RPMI7951 (cell line): Measurements from ENCODE around the gene STEAP1B. TPM values are rescaled to one million over a fixed set of nuclear protein-coding genes. Genes with fewer than 3 reads are reported as not detected.

Experiments used
- DNase-seq: peaks from one replicate; pipeline ENCODE4 v3.0.0-alpha.2; 2012; ENCODE audit warnings: low read depth
- total RNA-seq: library from RNA; depleted of rRNA; stranded (reverse); fragments of >200 nt; shearing (Covaris generic); gene quantifications from 2 replicates; pipeline ENCODE4 v1.2.3, GENCODE V29; 2014

STEAP1B gene
- total RNA-seq, 1 experiment from 2014 or later: 89.9 TPM

DNA sequence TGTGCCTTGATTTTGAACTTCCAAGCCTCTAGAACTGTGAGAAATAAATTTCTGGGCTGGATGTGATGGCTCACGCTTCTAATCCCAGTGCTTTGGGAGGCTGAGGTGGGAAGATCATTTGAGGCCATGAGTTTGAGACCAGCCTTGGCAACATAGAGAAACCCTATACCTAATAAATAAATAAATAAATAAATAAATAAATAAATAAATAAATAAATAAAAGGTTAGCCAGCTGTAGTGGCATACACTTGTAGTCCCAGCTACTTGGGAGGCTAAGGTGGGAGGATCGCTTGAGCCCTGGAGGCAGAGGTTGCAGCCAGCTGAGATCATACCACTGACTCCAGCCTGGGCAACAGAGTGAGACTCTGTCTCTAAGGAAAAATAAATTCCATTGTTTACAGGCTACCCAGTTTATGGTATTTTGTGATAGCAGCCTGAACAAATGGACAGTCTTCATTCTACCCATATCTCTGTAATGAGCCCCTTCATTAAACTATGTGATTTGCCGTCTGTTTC lies 67.7 kb downstream of the STEAP1B start:
- DNase-seq: no peak

DNA sequence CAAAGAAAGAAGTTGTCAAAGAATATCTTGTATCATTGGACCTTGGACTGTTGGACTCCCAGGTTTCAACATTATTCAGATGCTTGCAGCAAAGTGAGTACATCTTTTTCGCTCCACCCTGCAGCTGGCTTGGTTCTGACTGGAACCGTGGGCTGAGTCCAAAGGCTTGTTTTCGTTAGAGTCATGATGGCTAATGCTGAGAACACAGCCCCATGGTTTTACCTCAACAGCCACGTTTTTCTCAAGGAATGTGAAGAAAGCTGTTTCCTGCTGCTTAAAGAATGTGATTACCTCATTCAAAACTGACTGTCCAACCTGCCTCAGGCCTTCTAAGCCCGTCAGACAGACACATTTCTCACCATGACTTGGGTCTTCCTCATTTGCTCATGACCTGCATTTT lies 69.5 kb downstream of the STEAP1B start:
- DNase-seq: peak; percentile 88

DNA sequence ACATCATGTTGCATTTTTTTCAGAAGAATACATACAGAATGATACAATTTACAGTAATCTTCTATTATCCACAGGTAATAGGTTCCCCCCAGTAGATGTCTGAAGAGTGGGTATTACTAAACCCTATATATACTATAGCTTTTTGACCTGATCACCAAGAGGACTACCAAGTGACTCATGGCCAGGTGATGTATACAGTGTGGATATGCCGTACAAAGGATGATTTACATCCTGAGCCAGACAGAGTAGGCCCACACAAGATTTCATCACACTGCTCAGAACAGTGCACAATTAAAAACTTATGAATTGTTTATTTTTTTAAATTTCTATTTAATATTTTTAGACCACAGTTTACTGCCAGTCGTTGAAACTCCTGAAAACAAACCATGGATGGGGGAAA lies 70.6 kb downstream of the STEAP1B start:
- DNase-seq: no peak

DNA sequence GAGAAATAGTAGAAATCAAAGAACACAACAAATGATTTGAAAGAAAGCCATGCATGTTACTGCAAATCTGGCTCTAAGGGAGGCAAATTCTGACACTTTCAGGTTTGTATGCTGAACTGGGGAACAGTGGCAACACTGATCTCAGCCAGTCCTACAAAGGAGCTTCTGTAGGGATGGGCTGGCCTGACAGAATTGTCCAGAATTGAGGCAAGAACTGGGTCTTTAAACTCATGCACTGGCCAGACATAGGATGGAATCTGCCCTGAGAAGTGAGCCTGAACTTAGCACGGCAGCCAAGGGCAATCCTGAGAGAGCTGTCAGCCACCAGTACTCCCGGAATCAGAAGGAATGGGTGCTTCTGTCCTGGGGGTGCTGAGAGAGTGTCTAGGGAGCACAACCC lies 72.1 kb downstream of the STEAP1B start:
- no peak for DNase-seq

DNA sequence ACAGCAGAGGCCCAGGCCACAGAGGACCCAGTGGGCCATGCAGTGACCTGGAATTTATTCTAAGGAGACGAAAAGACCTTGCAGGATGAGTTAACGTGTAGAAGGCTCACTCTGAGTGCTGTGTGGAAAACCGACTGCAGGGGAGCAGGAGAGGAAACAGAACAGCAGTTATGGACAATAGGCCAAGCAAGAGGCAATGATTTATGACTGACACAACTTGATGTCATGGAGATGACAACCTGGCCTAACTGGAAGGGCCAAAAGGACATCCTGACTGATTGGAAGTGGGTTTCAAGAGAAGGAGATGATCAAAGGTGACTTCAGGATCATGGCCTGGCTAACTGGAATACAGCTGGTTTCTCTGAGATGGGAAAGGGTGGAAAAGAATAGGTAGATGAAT lies 72.9 kb downstream of the STEAP1B start:
- no peak for DNase-seq

DNA sequence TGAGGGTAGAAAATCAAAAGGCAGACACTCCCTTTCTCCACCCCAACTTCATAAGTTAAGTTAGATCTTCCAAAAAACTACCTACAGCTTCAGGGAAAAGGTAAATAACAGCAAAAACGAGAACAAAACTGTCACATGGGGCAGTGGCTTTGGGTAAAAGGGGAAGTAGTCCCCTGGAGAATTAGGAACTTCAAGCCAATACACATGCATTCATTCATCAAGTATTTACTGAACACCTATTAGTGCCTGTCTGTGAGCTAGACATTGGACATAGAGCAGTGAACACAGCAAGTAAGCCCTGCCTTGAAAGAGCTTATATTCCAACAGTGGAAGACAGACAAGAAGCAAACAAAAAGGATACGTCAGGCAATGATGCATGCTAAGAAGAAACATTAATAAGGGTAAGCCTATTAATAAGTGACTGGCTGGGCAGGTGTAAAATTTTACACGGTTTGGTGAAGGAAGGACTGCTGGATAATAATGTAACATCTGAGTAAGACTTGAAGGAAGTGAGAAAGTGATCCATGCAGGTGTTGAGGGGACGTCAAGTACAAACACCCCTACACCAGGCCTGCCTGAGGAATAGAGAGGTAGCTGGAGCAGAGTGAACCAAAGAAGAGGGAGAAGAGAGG lies 73.4 kb downstream of the STEAP1B start:
- no peak for DNase-seq

DNA sequence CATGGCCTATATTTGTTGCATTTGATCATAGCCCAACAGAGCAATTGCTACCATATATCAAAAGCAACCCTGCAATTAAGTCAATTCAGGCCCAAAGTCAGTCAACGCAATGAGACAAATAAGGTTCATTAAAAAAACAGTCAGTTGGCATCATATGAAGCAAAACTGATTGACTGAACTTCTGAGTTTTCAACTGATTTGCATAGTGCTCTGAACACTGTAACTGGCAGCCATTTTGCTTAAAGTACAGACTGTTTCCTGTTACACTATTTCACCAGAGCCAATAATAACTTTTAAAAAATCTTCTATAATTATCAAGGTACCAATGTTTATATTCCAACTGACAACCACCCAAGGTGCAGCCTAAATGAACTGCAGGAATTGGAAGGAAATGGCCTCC lies 74.6 kb downstream of the STEAP1B start:
- DNase-seq: no peak

DNA sequence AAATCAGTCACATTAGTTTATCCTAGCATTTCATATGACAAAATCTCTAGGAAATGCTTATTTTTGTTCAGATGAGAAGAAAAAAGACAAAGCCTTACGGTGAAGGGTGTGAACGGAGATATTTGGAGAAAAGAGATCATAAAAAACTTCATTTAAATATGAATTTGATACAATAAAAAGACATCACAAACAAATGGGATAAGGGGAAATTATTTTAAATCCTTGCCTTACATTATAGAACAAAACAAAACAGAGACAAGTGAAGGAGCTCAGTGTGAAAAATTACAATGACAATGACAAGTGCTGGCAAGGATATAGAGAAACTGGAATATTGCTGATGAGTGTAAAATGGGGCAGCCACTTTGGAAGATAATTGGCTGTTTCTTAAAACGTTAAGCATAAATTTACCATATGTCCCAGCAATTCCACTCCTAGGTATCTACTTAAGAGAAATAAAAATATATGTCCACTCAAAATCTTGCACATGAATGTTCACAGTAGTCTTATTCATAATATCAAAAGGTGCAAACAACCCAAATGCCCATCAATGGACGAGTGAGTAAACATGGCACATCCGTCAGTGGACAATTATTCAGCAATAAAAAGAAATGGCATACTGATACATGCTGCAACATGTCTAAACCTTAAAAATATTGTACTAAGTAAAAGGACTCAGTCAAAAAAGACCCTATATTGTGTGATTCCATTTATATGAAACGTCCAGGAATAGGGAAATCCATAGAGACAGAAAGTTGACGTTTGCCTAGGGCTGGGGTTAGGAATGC lies 77.0 kb downstream of the STEAP1B start:
- no peak for DNase-seq

DNA sequence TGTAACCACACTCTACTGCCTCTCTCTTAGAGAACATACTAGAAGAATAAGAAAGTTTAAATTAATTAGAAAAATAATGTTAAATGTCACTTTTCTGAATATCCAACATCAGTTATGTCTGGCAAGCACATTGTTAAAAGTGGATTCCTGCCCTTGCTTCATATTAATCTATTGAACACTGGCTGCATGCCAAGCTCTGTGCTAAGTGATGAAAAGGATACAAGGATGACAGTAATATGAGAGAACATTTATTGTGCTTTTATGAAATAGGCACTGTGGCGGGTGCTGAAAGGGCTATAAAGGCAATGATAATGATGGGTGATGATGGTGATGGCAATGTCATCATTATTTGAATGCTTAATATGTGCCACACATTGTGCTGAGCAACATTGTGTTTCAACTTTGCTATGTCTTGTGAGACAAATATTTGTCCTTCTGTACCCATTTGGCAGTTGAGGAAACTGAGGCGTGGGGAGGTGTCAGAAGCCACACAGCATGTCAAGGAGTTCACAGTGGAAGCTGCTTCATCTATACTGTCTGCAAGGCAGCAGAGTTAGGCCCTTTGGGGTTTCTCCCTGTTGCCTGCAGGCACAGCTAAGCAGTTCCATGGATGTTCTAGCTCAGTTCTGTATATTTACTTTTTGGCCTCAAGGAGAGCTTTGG lies 78.9 kb downstream of the STEAP1B start:
- DNase-seq: no peak

DNA sequence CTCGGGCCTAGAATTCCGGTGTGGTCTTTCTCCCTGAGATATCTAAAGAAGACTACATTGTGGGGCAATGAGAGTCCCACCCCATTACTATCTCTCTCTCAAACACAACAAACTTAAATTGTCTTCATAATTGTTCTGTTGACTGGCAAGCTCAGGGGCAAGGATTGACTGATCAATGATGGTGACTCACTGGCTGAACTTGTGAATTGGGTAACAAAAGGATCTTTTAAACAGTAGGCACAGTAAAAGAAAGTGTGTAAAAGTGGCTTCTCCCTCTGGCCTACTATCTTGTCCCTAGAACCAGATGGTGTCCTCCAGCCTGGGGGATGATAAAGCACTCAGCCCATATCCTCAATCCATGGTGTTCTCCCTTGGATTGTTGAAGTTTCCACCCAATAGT lies 80.0 kb downstream of the STEAP1B start:
- DNase-seq: no peak

DNA sequence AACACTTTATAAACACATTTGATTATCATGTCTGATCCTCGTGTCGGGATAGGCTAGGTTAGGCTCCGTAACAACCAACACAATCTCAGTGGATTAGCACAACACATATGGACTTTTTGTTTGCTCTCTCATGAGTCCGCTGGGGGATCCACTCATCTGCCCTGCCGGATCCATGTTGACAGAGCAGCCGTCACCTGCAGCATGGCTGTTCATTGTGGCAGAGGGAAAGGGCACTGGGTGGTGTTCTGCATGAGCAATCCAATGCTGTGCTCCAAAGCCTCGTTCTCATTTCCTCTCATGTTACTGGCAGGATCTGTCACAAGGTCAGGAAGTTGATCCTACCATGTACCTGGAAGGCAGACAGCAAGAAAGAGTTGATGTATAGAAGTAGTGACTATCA lies 80.5 kb downstream of the STEAP1B start:
- no peak for DNase-seq

DNA sequence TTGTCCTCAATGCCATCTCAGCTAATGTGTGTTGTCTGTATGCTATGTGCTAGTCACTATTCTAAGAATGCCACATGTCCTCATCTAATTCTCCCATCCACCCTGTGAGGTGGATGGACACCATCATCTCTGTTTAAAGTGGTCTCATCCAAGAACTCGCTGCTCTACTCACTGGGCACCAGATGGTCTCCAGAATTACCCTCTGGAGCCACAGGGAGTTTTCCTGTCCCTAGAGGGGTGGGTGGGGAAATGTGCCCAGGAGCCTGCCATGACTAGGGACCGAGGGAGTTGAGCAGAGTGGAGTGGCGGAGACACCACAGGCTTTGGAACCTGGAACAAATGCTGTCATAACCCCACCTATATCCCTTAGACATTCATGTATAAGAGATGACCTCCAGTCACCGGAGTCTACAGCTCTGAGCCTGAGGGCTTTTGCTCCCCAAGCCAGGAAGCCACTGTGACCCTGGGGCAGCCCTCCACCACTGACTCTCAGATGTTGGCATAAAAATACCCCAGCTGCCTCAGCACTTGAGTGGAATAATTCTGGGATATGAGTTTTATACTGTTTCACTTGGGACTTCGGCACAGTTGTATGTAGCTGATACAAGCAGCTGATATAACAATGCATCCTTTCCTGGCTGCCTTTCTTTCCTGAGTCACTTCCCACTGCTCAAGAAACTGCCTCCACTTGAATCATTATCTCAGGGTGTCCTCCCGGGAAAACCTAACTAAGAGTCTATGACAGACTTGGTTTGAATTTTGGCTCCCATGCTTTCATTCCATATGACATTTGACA lies 81.5 kb downstream of the STEAP1B start:
- DNase-seq: no peak

DNA sequence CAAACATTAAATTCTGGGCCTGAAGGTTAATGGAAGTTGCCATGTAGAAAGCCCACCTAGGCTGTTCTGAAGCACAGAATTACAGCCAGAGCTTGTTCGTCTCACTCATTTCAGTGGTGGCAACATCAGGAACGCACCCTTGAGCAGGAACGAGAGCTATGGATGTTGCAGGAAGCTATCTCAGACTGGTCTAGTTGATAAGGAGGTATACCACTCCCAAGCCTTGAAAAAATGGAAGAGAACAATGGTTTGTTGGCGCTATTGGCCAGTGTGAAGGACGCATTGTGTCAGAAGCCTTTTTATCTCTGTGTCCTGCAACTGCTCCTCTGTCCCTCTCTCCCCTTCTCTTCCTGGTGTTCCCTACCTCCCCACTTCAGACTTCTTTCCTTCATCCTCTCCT lies 82.1 kb downstream of the STEAP1B start:
- no peak for DNase-seq

DNA sequence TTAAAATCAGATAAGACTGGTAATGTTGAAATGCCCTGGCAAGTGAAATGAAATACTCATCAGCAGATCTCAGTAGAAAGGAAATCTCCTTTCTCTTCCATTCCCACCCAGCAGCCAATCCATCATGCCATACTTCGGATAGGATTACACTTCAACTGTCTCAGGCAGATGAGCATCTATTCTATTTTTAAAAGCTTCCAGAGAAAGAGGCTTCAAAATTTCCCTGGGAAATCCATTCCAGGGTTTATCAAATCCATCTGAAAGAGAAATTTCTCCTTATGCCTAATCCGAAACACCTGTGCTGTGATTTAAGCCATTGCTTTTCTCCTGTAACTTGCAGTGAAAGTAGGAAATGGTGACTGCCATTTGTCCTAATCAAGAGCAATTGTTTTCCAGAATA lies 82.6 kb downstream of the STEAP1B start:
- DNase-seq: no peak

DNA sequence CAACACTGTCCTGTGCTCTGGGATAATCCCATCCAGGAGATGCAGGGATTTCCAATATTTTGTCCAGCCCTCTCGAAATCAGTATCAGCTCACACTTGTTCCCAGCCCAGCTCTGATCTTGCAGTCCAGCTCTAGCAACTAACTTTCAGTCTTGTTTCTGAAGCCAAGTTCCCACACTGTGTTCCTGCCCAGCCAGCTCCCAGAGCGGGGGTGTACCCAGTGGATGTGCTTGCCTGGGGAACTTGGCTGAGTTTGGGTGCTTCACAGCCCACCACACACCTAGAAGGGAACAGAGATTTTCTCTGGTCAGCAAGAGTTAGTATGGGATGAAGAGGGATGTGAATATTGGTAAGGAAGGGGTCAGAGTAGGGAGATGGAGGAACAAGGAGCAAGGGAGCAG lies 85.6 kb downstream of the STEAP1B start:
- DNase-seq: no peak

DNA sequence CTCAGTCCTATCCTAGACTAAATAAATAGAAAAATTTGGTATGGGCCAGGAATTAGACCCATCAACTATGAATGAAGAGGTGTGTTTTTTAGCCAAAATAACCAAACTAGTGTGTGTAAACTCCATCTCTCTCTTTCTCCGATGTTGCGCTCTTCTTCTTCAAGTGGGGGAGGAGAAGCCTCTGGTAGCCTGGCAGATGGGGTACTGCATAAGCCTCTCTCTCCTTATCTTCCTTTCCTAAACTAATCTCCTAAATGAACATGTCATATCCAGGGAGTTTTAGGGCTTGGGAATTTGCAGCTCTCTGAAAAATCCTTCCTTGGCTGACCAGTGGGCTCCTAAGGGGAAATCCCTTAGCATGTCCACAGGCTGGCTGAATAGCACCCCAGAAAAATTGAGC lies 86.8 kb downstream of the STEAP1B start:
- DNase-seq: no peak

DNA sequence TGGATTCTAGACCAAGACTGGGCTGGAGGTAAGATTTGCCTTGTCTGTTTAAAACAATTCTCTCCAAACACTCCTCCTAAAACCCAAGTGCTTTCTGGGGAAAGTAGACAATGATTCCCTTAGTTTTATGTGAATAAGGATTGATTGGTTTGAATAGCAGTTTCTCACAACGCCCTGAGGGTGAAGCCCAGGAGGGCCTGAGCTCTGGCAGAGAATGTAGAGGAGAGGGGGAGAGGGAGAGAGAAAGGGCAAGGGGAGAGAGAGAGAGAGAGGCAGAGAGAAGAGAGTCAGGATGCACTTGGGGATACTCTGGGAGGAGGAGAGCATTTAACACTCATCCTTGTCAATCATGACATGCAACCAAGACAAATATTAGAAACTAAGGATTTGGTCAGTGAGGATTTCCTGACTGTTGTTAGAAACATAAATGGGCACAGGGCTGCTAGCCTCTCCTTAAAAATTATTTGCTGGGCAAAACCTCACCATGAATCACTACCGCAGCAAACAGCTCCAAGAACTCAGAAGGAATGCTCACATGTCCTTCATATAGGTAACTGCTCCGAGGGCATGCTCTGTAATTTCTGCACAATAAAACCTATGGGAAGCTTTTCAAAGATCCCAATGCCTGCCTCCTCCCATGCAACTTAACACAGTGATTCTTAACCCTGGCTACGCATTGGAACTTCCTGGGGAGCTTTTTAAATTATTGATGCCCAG lies 87.9 kb downstream of the STEAP1B start:
- no peak for DNase-seq

DNA sequence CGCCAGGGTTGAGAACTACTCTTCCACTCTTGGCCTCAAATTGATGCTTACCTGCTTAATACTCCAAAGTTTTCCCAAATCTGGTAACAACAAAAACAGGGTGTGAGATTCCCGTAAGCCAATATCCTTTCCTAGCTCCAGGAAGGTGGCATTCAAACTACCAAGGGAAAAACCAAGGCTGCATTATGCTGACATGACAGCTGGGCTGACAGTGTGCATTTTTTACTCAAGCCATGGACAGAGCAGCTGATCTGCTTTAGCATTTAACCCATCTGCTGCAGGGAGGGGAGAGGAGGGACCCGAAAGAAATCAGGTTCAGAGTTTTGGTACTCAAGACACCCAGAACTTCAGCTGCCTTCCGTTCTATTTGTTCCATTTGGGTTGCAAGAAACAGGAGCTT lies 93.3 kb downstream of the STEAP1B start:
- DNase-seq: no peak

DNA sequence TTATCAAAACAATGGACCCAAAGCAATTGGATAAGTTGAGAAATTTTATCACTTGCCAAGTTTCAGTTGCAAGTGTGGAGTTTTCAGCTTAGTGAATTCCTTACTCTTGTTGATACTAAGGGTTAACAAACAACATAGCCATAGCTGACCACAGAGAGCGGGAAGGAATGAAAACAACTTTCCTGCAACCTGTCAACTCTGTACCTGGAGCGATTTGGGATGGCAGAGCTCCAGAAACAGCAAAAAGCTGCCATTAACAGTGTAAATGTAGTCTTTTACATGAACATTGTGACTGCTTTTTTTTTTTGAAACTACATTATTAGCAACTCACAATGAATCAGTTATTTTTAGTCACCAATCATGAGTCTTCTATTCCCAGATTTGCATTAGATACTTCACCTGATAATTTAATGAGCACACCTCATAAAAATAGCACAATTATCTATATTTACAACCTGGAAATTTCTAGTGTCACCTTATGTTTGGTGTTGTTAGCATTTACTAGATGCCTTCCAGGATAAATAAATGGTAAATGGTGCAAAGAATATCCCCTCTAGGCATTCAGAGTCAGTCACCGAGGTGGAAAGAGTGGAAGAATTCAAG lies 95.5 kb downstream of the STEAP1B start:
- DNase-seq: no peak

DNA sequence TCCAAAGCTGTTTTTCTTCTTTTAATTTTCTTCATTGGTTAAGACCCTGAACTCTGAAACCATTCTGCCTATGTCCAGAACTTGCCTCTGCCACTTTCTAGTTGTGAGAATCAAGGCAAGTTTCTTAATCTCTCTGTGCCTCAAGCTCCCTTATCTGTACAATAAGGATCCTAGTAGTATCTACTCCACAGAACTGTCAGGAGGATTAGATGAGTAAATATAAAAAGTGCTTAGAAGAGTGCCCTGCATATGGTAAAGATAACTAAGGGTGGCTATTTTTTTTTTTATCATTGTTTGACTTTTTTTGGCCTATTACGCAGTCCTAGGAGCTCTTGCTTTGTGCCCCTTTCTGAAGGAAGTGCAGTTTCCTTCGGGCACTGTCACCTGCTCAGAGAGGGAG lies 96.6 kb downstream of the STEAP1B start:
- DNase-seq: no peak

DNA sequence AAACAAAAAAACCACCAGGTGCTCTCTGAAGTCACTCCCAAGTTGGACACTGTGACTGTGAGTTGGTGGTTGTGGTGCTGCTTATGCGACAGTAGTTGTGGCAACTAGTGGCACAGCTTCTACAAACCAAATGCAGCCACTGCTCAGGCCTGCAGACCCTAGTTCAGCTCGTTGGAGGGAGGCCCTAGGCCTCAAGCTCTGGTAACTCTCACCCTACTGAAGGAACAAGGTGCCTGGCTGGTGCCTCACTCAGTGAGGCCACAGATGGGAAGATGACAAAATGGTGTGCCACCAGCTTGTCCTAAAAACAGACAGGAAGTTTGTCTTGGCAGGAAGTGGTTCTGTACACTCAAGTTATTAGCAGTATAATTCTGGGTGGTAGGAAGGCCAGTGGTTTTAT lies 97.7 kb downstream of the STEAP1B start:
- peak; percentile 31 for DNase-seq
